Fibroblast of skin of scalp (primary cell): ENCODE measurements around the gene ACVRL1.

Source experiments
- DNase-seq: peaks from one replicate; pipeline ENCODE4 v3.0.0-alpha.2; 2013

The ACVRL1 gene

GRCh38 chr12:51944608-51945233 is 37.4 kb downstream of the ACVRL1 start:
- DNase-seq: no peak

GRCh38 chr12:51947246-51947996 is 40.1 kb downstream of the ACVRL1 start:
- no peak for DNase-seq

- DNase-seq: no peak
Observed at GRCh38 chr12:51948066-51948465, 40.8 kb downstream of the ACVRL1 start.

GRCh38 chr12:51949342-51950030 is 42.2 kb downstream of the ACVRL1 start:
- peak; percentile 43 for DNase-seq

DNA sequence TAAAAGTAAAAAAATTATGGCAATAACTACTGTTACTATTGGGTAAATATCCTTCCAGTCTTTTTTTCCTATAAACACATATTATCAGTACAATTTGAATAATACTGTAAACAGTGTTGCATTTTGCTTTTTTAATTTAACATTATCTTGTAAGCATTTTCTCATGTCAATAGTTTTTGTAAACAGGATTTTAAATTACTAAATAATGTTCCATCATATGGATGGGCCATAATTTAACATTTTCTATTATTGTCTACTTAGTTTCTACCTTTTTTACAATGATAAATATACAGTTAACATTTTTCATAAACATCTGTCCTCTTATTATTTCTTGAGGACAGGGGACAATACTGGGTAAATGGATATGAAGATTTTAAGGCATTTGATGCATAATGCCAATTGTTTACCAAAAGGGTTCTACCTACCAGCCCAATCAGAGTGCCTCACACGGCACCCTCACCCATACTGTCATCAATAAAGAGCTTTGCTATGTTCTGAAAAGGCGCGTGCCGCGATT is 43.4 kb downstream of the ACVRL1 start:
- no peak for DNase-seq

DNA sequence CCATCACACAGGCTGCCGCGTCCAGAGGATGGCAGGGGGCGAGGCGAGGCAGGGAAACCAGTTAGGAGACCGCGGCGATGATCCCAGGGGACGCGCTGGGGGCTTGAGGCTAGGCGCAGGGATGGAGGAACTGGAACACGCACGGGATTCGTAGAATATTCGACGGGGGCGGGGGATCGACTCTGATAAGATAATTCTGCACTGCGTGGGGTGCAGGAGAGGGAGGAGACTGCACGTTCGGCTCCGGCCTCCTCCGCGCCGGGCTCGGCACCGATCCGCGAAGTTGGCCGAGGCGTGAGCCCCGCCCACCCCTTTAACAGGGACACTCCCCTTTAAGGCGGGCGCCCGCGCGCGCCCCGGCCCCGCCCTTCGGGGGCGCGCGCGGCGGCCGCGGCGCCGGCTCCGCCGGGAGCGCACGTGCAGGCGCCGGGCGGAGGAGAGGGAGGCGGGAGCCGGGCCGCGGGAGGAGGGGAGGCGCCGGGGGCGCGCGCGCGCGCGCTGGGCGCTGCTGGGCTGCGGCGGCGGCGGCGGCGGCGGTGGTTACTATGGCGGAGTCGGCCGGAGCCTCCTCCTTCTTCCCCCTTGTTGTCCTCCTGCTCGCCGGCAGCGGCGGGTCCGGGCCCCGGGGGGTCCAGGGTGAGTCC is 44.0 kb downstream of the ACVRL1 start, which contains the start of gene ACVR1B:
Gene ACVR1B (plus strand): TSS at position 501 of the 644 bp plus-strand sequence. CDS start 45 bp downstream, at position 546.
- peak; percentile 90 for DNase-seq

DNA sequence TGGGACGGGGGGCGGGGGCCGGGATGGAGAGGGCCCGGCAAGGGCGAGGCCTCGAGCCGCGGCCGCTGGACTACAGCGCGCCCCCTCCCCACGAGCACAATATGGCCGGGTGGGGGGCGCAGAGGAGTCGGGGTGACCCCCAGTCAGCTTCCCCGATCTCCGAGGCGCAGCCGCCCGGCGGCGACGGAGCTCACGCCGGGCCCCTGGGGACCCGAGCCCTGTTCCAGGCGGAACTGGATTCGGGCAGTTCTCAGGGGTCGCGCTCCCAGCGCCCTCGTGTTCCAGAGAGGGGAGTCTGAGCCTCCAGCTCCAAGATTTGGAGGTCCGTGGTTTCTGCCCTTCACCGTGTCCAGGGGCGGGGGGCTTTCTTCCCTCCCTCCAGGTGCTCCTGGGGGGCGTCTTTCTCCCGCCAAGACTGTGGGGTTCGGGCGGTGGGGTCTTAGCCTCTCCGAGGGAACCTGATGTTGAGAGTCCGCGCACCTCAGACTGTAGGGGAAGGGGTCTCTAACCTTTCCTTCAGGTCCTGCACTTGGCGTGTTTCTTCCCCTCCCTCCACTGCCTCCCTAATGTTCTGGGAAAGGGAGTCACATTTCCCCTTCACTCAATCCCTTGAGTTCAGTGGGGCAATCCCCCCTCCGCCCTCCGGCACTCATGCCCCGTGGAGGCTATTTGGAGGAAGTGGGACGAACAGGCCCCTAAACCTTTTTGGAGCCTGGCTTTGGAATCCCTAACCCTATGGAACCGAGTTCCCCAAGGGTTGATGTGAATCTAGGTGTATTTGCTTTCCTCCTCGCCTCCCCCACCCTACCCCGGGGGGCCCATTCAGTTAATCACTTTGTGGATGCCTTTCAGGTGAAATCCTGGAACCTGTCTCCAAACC is 44.8 kb downstream of the ACVRL1 start:
- DNase-seq: peak; percentile 13

GRCh38 chr12:51953089-51953488 is 45.8 kb downstream of the ACVRL1 start:
- no peak for DNase-seq

DNA sequence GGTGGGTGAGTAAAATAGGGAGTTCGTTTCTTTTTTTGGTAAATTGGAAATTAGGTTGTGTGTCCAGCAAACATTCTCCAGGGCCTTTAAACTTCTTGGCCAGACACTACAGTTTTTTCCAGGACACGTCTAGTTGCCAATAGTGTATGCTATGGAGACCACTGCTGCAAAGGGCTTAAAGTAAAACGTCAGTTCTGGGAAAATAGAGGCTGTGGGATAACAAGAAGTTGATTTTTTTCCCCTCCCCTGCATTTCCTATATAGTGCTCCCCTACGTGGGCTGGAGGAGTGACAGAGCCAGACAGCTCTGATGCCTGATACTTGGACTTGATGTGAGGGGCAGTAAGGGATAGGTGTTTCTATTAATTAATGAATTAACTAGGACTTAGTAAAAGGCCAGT is 46.6 kb downstream of the ACVRL1 start:
- no peak for DNase-seq

- no peak for DNase-seq
Observed at GRCh38 chr12:51954561-51955361, 47.5 kb downstream of the ACVRL1 start.

DNA sequence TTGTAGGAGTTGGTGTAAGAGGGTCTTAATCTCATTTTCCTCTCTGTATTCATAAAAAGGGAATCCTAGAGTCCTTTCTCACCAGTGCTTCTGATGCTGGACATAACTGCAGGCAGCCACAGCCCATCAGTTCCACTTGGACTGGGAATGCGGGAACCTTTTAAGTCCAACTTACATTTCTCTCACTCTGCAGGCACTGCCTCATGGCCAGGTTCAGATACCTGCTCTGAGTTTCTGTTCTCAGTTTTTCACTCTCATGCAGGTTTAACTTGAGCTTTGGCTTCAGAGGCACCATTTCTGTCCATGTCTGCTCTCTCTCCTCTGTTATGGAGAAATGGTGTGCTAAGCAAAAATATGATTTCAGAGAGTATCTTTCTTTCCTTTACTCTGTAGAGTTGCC is 48.4 kb downstream of the ACVRL1 start:
- no peak for DNase-seq

GRCh38 chr12:51958542-51958941 is 51.2 kb downstream of the ACVRL1 start:
- DNase-seq: no peak

DNA sequence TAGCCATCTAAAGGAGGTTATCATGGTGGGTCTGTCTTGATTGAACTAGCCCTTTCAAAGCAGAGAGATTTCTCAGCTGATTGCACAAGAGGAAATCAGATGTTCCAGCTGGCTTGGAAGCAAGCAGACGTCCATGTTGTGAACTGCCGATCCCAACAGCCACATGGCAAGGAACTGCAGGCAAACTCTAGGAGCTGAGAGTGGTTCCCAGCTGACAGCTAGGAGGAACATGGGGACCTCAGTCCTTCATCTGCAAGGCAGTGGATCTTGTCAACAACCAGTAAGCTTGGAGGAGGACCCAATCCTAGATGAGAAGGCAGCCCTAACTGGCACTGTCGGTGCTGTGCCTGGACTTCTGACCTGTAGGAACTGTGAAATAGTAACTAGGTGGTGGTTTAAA is 51.9 kb downstream of the ACVRL1 start:
- no peak for DNase-seq

- DNase-seq: no peak
Observed at GRCh38 chr12:51959921-51960320, 52.6 kb downstream of the ACVRL1 start.

DNA sequence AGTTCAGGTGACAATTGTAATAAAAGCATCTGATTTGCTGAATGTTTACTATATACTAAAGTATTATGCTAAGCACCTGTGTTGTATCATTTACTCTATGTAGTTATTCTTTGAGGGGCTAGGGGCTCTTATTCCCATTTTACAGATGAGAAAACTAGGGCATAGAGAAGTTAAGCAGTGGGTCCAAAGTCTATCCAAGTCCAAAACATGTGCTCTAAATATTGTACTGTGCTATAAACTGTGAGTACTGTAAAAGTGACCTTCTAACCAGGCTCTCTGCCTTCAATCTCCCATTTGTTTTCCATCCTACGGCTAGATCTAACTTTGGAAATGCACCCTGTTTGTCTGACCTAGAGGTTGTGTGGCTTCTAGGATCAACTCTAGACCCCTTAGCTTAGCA is 53.2 kb downstream of the ACVRL1 start:
- no peak for DNase-seq

DNA sequence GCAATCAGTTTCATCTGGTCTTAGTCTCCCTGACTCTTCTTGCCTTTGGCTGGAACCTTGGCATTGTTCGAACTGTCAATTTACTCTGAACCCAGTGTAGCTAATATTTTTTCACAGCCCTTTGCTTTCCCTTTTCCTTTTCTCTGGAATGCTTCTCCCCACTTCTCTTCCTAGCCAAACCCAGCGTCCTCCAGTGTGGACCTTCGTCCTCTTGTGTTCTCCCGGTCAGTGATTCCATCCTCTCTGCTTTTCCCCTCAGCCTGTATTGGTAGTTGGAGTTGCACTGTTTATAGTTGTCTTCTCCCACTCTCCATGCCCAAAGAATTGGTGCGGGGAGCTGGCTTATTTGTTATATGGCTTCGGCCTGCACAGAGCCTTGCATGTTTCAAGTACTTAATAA is 53.6 kb downstream of the ACVRL1 start:
- DNase-seq: no peak

GRCh38 chr12:51961834-51962233 is 54.5 kb downstream of the ACVRL1 start:
- DNase-seq: no peak

- no peak for DNase-seq
Observed at GRCh38 chr12:51962737-51963136, 55.4 kb downstream of the ACVRL1 start.

GRCh38 chr12:51963477-51963876 is 56.2 kb downstream of the ACVRL1 start:
- no peak for DNase-seq

DNA sequence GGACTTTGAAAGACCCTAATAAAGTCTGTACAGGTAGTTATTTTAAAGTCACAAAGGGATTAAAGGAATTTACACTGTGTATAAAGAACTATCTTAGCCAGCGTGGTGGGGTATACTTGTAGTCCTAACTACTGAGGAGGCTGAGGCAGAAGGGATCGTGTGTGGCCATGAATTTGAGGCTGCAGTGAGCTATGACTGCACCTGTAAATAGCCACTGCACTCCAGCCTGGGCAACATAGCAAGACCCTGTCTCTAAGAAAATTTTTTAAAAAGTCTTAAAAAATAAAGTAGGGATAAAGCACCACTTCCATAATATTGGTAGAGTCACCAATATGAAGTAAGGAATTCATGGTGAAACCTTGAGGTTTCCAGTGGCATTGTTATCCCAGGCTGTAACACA is 62.3 kb downstream of the ACVRL1 start:
- no peak for DNase-seq
